ENCODE data around the gene FAM163B. TPM values are rescaled to one million over a fixed set of nuclear protein-coding genes. Genes with fewer than 3 reads are reported as not detected.

FAM163B gene
- total RNA-seq, result not detected in 2 replicates

GRCh38 chr9:133609311-133610098 lies at the start of gene FAM163B:
Gene FAM163B (minus strand): TSS chr9:133609389. CDS start chr9:133580223, 29,166 bp downstream.

GRCh38 chr9:133635533-133636531 lies 26.6 kb upstream of the FAM163B start, which contains the start of gene DBH:
Gene DBH (plus strand): TSS chr9:133636363. CDS start chr9:133636372, 9 bp downstream.

GRCh38 chr9:133534346-133535291 lies 74.6 kb downstream of the FAM163B start, which contains the start of gene ADAMTSL2:
Gene ADAMTSL2 (plus strand): TSS chr9:133534704. CDS start chr9:133536713, 2,009 bp downstream.

Other genes starting within 250 kb of the FAM163B start
- 220 and 344 TPM in 2 replicates for gene SURF4, start 233.3 kb downstream of the FAM163B start, total RNA-seq
- gene STKLD1, start 233.0 kb downstream of the FAM163B start, total RNA-seq, result 0.48 TPM in 1 of 2 replicates, not detected in the other
- 10.8 and 15.6 TPM in 2 replicates for gene REXO4, start 191.4 kb downstream of the FAM163B start, total RNA-seq
- 0.21 and 1.4 TPM in 2 replicates for gene ADAMTS13, start 187.0 kb downstream of the FAM163B start, total RNA-seq
- gene CACFD1, start 149.4 kb downstream of the FAM163B start, total RNA-seq, result 5.5 and 6.7 TPM in 2 replicates
- gene SLC2A6, start 130.3 kb downstream of the FAM163B start, total RNA-seq, result 1.9 and 37.6 TPM in 2 replicates
- not detected in 2 replicates for gene MYMK, start 84.4 kb downstream of the FAM163B start, total RNA-seq
- gene ADAMTSL2, start 74.7 kb downstream of the FAM163B start, total RNA-seq, result under 0.01 TPM in 1 of 2 replicates, not detected in the other
- gene DBH, start 27.0 kb upstream of the FAM163B start, total RNA-seq, result not detected in 2 replicates
- 0.85 and 0.96 TPM in 2 replicates for gene SARDH, start 129.0 kb upstream of the FAM163B start, total RNA-seq

Measured in tracheal epithelial cell (primary cell).